HEK293 (cell line): ENCODE results near the gene HYKK.

Experiments
- BCL11A ChIP-seq: fragments of 450-650 bp; formaldehyde crosslinking; IDR thresholded peaks from 2 replicates; pipeline ENCODE4 v1.5.1; 2016; ENCODE audit warnings: low read depth, missing biosample characterization, missing genetic modification characterization
- HOXA7 ChIP-seq: sonication (generic); formaldehyde crosslinking; IDR thresholded peaks from 2 replicates; pipeline ENCODE4 v1.8.1; 2022; ENCODE audit warnings: missing genetic modification reagents, borderline replicate concordance
- HOXD13 ChIP-seq: sonication (generic); formaldehyde crosslinking; IDR thresholded peaks from 2 replicates; pipeline ENCODE4 v1.8.0; 2022; ENCODE audit warnings: missing genetic modification reagents, borderline replicate concordance
- PRDM10 ChIP-seq: fragments of 450-650 bp; formaldehyde crosslinking; IDR thresholded peaks from 2 replicates; pipeline ENCODE4 v1.5.1; 2016; ENCODE audit warnings: missing biosample characterization, missing genetic modification characterization
- SETDB1 ChIP-seq: IDR thresholded peaks from one replicate; pipeline ENCODE4 v1.6.1; 2017; ENCODE audit warnings: mild to moderate bottlenecking, low read length, moderate library complexity, mixed read lengths; ENCODE audit not compliant: insufficient read length
- ZFP41 ChIP-seq: fragments of 450-650 bp; formaldehyde crosslinking; IDR thresholded peaks from 2 replicates; pipeline ENCODE4 v1.5.1; 2016; ENCODE audit warnings: missing biosample characterization, missing genetic modification characterization, borderline replicate concordance
- ZFP69B ChIP-seq: fragments of 450-650 bp; formaldehyde crosslinking; IDR thresholded peaks from 2 replicates; pipeline ENCODE4 v1.5.1; 2016; ENCODE audit warnings: missing biosample characterization, missing genetic modification characterization
- ZNF148 ChIP-seq: fragments of 450-650 bp; formaldehyde crosslinking; IDR thresholded peaks from 2 replicates; pipeline ENCODE4 v1.5.0; 2017; ENCODE audit warnings: missing biosample characterization, missing genetic modification characterization, borderline replicate concordance
- ZNF19 ChIP-seq: fragments of 450-650 bp; formaldehyde crosslinking; IDR thresholded peaks from 2 replicates; pipeline ENCODE4; 2016; ENCODE audit warnings: missing biosample characterization, missing genetic modification characterization, low read depth
- ZNF2 ChIP-seq: fragments of 450-650 bp; formaldehyde crosslinking; IDR thresholded peaks from 2 replicates; pipeline ENCODE4 v1.5.1; 2016; ENCODE audit warnings: missing biosample characterization, missing genetic modification characterization
- ZNF202 ChIP-seq: fragments of 450-650 bp; formaldehyde crosslinking; IDR thresholded peaks from 2 replicates; pipeline ENCODE4 v1.5.1; 2016; ENCODE audit warnings: missing biosample characterization, missing genetic modification characterization, borderline replicate concordance
- ZNF214 ChIP-seq: fragments of 450-650 bp; formaldehyde crosslinking; IDR thresholded peaks from 2 replicates; pipeline ENCODE4 v1.5.1; 2017; ENCODE audit warnings: missing biosample characterization, mild to moderate bottlenecking, missing genetic modification characterization, borderline replicate concordance
- ZNF24 ChIP-seq: fragments of 450-650 bp; formaldehyde crosslinking; IDR thresholded peaks from 2 replicates; pipeline ENCODE4 v1.5.1; 2016; ENCODE audit warnings: missing biosample characterization, missing genetic modification characterization
- ZNF280C ChIP-seq: fragments of 450-650 bp; formaldehyde crosslinking; IDR thresholded peaks from 2 replicates; pipeline ENCODE4 v1.5.1; 2016; ENCODE audit warnings: missing biosample characterization, missing genetic modification characterization
- ZNF354C ChIP-seq: fragments of 450-650 bp; formaldehyde crosslinking; IDR thresholded peaks from 2 replicates; pipeline ENCODE4 v1.5.1; 2016; ENCODE audit warnings: missing biosample characterization, missing genetic modification characterization, low read depth, borderline replicate concordance
- ZNF366 ChIP-seq: fragments of 450-650 bp; formaldehyde crosslinking; conservative IDR thresholded peaks from 2 replicates; pipeline ENCODE4 v1.5.1; 2016; ENCODE audit warnings: missing biosample characterization, missing genetic modification characterization
- ZNF560 ChIP-seq: fragments of 450-650 bp; formaldehyde crosslinking; IDR thresholded peaks from 2 replicates; pipeline ENCODE4 v1.5.1; 2017; ENCODE audit warnings: missing biosample characterization, missing genetic modification characterization, borderline replicate concordance
- ZNF629 ChIP-seq: fragments of 450-650 bp; formaldehyde crosslinking; IDR thresholded peaks from 2 replicates; pipeline ENCODE4 v1.5.1; 2017; ENCODE audit warnings: missing biosample characterization, missing genetic modification characterization
- ZNF664 ChIP-seq: fragments of 450-650 bp; formaldehyde crosslinking; IDR thresholded peaks from 2 replicates; pipeline ENCODE4 v1.5.1; 2016; ENCODE audit warnings: missing biosample characterization, missing genetic modification characterization
- ZNF670 ChIP-seq: fragments of 450-650 bp; formaldehyde crosslinking; IDR thresholded peaks from 2 replicates; pipeline ENCODE4 v1.5.1; 2016; ENCODE audit warnings: missing biosample characterization, missing genetic modification characterization, low read depth
- ZNF701 ChIP-seq: fragments of 450-650 bp; formaldehyde crosslinking; IDR thresholded peaks from 2 replicates; pipeline ENCODE4 v1.5.1; 2016; ENCODE audit warnings: missing biosample characterization, missing genetic modification characterization
- ZNF830 ChIP-seq: fragments of 450-650 bp; IDR thresholded peaks from 2 replicates; pipeline ENCODE4 v1.5.0; 2018; ENCODE audit warnings: missing biosample characterization, missing genetic modification characterization, low read depth, mild to moderate bottlenecking, moderate library complexity
- ZSCAN16 ChIP-seq: fragments of 450-650 bp; formaldehyde crosslinking; IDR thresholded peaks from 2 replicates; pipeline ENCODE4 v1.5.1; 2016; ENCODE audit warnings: missing biosample characterization, missing genetic modification characterization
- ZSCAN4 ChIP-seq: fragments of 450-650 bp; formaldehyde crosslinking; IDR thresholded peaks from 2 replicates; pipeline ENCODE4 v1.5.1; 2017; ENCODE audit warnings: missing biosample characterization, missing genetic modification characterization
- TF ChIP-seq, protein P1 (sequence below): fragments of 450-650 bp; formaldehyde crosslinking; IDR thresholded peaks from 2 replicates; pipeline ENCODE4 v1.5.1; 2016; ENCODE audit warnings: missing biosample characterization, missing genetic modification characterization

Gene HYKK

DNA sequence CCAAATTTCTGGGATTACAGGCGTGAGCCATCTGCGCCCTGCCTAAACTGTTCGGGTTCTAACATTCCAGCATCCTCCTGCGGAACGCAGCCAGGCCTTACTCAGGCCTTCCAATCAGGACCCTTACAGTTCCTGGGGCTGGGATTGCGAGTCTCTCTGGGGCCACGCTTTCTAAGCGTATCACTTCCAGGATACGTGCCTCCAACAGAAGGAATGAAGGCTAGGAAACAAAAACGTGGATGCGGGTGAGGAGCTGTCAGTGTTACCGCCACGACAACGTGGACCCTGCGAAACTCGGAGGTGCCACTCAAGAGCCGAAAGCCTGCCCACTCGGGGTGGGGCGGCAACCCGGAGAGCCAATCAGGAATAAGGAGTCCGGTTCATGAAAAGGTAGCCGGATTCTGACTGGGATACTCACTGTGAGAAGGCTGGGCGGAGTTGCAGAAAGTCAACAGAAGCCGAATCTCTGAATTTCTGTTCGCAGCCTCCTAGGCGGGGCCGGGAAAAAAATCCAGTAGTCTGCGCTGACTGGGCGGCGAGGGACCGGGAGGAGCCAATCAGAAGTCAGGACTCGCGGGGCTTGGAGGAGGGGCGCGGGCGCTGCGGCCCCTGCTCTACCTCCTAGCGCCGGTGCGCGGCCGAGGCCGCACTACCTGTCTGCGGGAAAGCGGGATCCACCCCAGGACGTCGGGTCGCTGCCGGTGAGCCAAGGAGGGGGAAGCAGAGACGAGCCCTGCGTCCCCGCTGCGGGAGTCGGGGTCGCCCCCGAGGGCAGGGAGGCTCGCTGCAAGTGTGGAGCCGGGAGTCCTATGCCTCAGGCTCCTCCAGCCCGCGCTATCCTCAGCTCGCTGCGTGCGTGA is at the start of gene HYKK (continued):
- no peak for TF ChIP-seq ZNF830 (tag by site-specific recombination)
- TF ChIP-seq ZNF19 (tag by site-specific recombination): no peak
- no peak for TF ChIP-seq ZSCAN4 (tag by site-specific recombination)
- TF ChIP-seq ZNF701 (tag by site-specific recombination): no peak
- no peak for TF ChIP-seq ZNF202
- no peak for TF ChIP-seq BCL11A (tag by site-specific recombination)
- no peak for TF ChIP-seq ZNF366
- no peak for TF ChIP-seq ZNF280C (tag by site-specific recombination)
- TF ChIP-seq ZNF214 (tag by site-specific recombination): no peak
- TF ChIP-seq ZNF670: no peak
- no peak for TF ChIP-seq ZNF148 (tag by site-specific recombination)
- no peak for TF ChIP-seq ZNF560
- TF ChIP-seq ZNF24 (tag by site-specific recombination): no peak
- TF ChIP-seq, protein P1, sequence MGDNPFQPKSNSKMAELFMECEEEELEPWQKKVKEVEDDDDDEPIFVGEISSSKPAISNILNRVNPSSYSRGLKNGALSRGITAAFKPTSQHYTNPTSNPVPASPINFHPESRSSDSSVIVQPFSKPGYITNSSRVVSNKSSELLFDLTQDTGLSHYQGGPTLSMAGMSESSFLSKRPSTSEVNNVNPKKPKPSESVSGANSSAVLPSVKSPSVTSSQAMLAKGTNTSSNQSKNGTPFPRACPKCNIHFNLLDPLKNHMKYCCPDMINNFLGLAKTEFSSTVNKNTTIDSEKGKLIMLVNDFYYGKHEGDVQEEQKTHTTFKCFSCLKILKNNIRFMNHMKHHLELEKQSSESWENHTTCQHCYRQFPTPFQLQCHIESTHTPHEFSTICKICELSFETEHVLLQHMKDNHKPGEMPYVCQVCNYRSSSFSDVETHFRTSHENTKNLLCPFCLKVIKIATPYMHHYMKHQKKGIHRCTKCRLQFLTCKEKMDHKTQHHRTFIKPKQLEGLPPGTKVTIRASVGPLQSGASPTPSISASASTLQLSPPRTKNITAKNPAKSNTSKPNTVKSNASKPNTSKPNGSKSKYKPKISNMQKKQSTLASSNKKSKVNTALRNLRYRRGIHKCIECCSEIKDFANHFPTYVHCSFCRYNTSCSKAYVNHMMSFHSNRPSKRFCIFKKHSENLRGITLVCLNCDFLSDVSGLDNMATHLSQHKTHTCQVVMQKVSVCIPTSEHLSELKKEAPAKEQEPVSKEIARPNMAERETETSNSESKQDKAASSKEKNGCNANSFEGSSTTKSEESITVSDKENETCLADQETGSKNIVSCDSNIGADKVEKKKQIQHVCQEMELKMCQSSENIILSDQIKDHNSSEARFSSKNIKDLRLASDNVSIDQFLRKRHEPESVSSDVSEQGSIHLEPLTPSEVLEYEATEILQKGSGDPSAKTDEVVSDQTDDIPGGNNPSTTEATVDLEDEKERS (tag by site-specific recombination): no peak
- TF ChIP-seq ZNF354C (tag by site-specific recombination): no peak
- peak; percentile 8; the same call in 1 of the 2 replicates for TF ChIP-seq PRDM10 (tag by site-specific recombination)
- TF ChIP-seq HOXD13 (CRISPR knock-in tag): no peak
- TF ChIP-seq ZNF2 (tag by site-specific recombination): 0 out of 2 replicates have a peak, but pooled peaks have one; percentile 32
- TF ChIP-seq ZNF664 (tag by site-specific recombination): no peak
- no peak for TF ChIP-seq ZFP41 (tag by site-specific recombination)
- no peak for TF ChIP-seq ZNF629 (tag by site-specific recombination)
- no peak for TF ChIP-seq ZSCAN16 (tag by site-specific recombination)
- TF ChIP-seq SETDB1: no peak
- TF ChIP-seq ZFP69B: peak; percentile 31; the same call in 1 of the 2 replicates
- TF ChIP-seq HOXA7 (CRISPR knock-in tag): no peak
